ENCODE measurements around the gene HYAL2. TPM values are rescaled to one million over a fixed set of nuclear protein-coding genes. Genes with fewer than 3 reads are reported as not detected.

Gene HYAL2
- total and polyA plus RNA-seq, 10 of the 15 experiments (the other 5 are each of a cell fraction or from before 2014, with no cell fraction given), result 0.06 to 21.8 (median 12.7) TPM

DNA sequence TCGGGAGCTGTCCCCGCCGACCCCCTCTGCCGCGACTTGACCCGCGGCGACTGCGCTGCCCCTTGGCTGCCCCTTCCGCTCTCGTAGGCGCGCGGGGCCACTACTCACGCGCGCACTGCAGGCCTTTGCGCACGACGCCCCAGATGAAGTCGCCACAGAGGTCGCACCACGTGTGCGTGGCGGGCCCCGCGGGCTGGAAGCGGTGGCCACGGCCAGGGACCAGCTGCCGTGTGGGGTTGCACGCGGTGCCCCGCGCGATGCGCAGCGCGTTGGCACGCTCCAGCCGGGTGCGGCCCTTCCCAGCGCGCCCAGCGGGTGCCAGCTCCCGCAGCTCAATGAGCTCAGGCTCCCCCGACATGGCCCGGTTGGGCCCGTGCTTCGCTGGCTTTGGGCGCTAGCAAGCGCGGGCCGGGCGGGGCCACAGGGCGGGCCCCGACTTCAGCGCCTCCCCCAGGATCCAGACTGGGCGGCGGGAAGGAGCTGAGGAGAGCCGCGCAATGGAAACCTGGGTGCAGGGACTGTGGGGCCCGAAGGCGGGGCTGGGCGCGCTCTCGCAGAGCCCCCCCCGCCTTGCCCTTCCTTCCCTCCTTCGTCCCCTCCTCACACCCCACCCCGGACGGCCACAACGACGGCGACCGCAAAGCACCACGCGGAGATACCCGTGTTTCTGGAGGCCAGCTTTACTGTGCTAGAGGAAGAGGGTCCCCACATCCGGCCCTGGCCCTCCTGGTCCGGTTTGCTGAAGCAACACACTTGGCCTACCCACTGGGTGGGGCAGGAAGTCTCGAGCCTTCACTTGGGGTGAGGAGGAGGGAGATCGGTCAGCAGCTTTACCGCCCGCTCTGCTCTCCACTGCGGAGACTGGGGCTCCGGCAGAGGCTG is 18.1 kb upstream of the HYAL2 start, which contains the start of gene RASSF1 (continued):
- TF ChIP-seq MLLT1 (IDR thresholded peaks at IDR 0.05) (peak; percentile 99), SIX5 (IDR thresholded peaks at IDR 0.05; ENCODE audit: low read depth, low read length, severe bottlenecking) (no peak), ASH2L (IDR thresholded peaks at IDR 0.05; ENCODE audit: borderline replicate concordance, low read depth) (no peak), NR2C2 (IDR thresholded peaks at IDR 0.05; ENCODE audit: borderline replicate concordance, control insufficient read depth, insufficient read length, low read depth) (no peak), TCF12 (IDR thresholded peaks at IDR 0.05; ENCODE audit: low read depth, low read length) (0 out of 2 replicates have a peak, but pooled peaks have one; percentile 2), ZBTB33 (IDR thresholded peaks at IDR 0.05) (no peak), NRF1 (conservative IDR thresholded peaks at IDR 0.05; ENCODE audit: low read depth, low read length) (no peak), SPI1 (IDR thresholded peaks at IDR 0.05; ENCODE audit: borderline replicate concordance, insufficient read depth, low read depth, low read length) (no peak), FOXK2 (IDR thresholded peaks at IDR 0.05) (no peak), TAF1 (IDR thresholded peaks at IDR 0.05; ENCODE audit: borderline replicate concordance, low read depth, low read length) (0 out of 2 replicates have a peak, but pooled peaks have one; percentile 23), CBX3 (IDR thresholded peaks at IDR 0.05; ENCODE audit: borderline replicate concordance, low read depth) (no peak), MTA2 (IDR thresholded peaks at IDR 0.05; ENCODE audit: low read depth) (peak; percentile 50; the same call in 1 of the 2 replicates), EP300 (IDR thresholded peaks at IDR 0.05; ENCODE audit: borderline replicate concordance in 1 of 2, control insufficient read depth in 1 of 2, low read depth in 2 of 2, low read length in 2 of 2) (0 out of 4 replicates have a peak, but pooled peaks of 1 of the 2 experiments have one; percentile 22), ZSCAN29 (IDR thresholded peaks at IDR 0.05) (no peak), JUND (IDR thresholded peaks at IDR 0.05; ENCODE audit: low read depth, low read length) (no peak), ZNF24 (IDR thresholded peaks at IDR 0.05) (no peak), CREB1 (IDR thresholded peaks at IDR 0.05; ENCODE audit: low read depth) (no peak), MYB (IDR thresholded peaks at IDR 0.05; ENCODE audit: borderline replicate concordance, low read depth, low read length) (no peak), ZNF217 (IDR thresholded peaks at IDR 0.05) (no peak), RBBP5 (conservative IDR thresholded peaks at IDR 0.05) (no peak), PAX5 (IDR thresholded peaks at IDR 0.05; ENCODE audit: borderline replicate concordance, low read depth, low read length) (peak; percentile 25; the same call in 1 of the 2 replicates)
- TF ChIP-seq, protein P1, sequence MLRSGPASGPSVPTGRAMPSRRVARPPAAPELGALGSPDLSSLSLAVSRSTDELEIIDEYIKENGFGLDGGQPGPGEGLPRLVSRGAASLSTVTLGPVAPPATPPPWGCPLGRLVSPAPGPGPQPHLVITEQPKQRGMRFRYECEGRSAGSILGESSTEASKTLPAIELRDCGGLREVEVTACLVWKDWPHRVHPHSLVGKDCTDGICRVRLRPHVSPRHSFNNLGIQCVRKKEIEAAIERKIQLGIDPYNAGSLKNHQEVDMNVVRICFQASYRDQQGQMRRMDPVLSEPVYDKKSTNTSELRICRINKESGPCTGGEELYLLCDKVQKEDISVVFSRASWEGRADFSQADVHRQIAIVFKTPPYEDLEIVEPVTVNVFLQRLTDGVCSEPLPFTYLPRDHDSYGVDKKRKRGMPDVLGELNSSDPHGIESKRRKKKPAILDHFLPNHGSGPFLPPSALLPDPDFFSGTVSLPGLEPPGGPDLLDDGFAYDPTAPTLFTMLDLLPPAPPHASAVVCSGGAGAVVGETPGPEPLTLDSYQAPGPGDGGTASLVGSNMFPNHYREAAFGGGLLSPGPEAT (IDR thresholded peaks at IDR 0.05; ENCODE audit: low read depth), result peak; percentile 40; the same call in 1 of the 2 replicates
- TF ChIP-seq, protein P2, sequence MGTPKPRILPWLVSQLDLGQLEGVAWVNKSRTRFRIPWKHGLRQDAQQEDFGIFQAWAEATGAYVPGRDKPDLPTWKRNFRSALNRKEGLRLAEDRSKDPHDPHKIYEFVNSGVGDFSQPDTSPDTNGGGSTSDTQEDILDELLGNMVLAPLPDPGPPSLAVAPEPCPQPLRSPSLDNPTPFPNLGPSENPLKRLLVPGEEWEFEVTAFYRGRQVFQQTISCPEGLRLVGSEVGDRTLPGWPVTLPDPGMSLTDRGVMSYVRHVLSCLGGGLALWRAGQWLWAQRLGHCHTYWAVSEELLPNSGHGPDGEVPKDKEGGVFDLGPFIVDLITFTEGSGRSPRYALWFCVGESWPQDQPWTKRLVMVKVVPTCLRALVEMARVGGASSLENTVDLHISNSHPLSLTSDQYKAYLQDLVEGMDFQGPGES (IDR thresholded peaks at IDR 0.05), result no peak
